Liver (tissue), 9 donors: ENCODE data around the gene ZNF433. TPM values are rescaled to one million over a fixed set of nuclear protein-coding genes. Genes with fewer than 3 reads are reported as not detected.

Experiments used
- DNase-seq: peaks from one replicate; pipeline ENCODE4 v3.0.0-alpha.2; 2017; ENCODE audit warnings: low spot score
- H3K27ac ChIP-seq, 2 donors: one replicate each; pipeline ENCODE4 v1.7.0; 2013; ENCODE audit warnings: inconsistent platforms in 2 of 2, low read length in 2 of 2, control low read depth in 1 of 2, low read depth in 1 of 2, mild to moderate bottlenecking in 1 of 2
- H3K27me3 ChIP-seq, 4 donors: one replicate each; pipeline versions ENCODE4 v1.6.1 to v1.7.0; 2013; ENCODE audit warnings: low read length in 3 of 4, inconsistent platforms in 1 of 4, mild to moderate bottlenecking in 1 of 4, moderate library complexity in 1 of 4; ENCODE audit not compliant: control insufficient read depth in 4 of 4, insufficient read depth in 4 of 4
- H3K36me3 ChIP-seq, 4 donors: one replicate each; pipeline versions ENCODE4 v1.6.1 to v1.7.0; 2013; ENCODE audit warnings: low read length in 3 of 4, mild to moderate bottlenecking in 3 of 4, low read depth in 1 of 4, moderate library complexity in 1 of 4; ENCODE audit not compliant: control insufficient read depth in 4 of 4, insufficient read depth in 3 of 4
- H3K4me1 ChIP-seq, 4 donors: one replicate each; pipeline versions ENCODE4 v1.6.1 to v1.7.0; 2013; ENCODE audit warnings: low read length in 3 of 4, mild to moderate bottlenecking in 3 of 4, moderate library complexity in 1 of 4; ENCODE audit not compliant: control insufficient read depth in 4 of 4, insufficient read depth in 4 of 4
- H3K4me3 ChIP-seq, 3 donors: one replicate each; pipeline versions ENCODE4 v1.6.1 to v1.7.0; 2013; ENCODE audit warnings: low read length in 3 of 3, control low read depth in 1 of 3, low read depth in 1 of 3, mild to moderate bottlenecking in 1 of 3
- H3K9ac ChIP-seq, 2 donors: one replicate each; pipeline ENCODE4 v1.7.0; 2013; ENCODE audit warnings: low read length in 2 of 2, mild to moderate bottlenecking in 2 of 2, moderate library complexity in 2 of 2, control low read depth in 1 of 2, low read depth in 1 of 2
- H3K9me3 ChIP-seq, 4 donors: one replicate each; pipeline versions ENCODE4 v1.6.1 to v1.7.0; 2013; ENCODE audit warnings: low read length in 3 of 4; ENCODE audit not compliant: control insufficient read depth in 4 of 4
- EGR1 ChIP-seq, 2 donors: IDR thresholded peaks; 2 replicates each; pipeline ENCODE4 v1.6.1; 2016 to 2018; ENCODE audit warnings: antibody characterized with exemption in 2 of 2, low read depth in 2 of 2
- FOXA1 ChIP-seq: IDR thresholded peaks from 2 replicates; pipeline ENCODE4 v1.6.1; 2016; ENCODE audit warnings: antibody characterized with exemption
- FOXA2 ChIP-seq: IDR thresholded peaks from 2 replicates; pipeline ENCODE4 v1.6.1; 2016; ENCODE audit warnings: antibody characterized with exemption
- GABPA ChIP-seq, 2 donors: IDR thresholded peaks in 1 of 2; conservative IDR thresholded peaks in 1 of 2; 2 replicates each; pipeline ENCODE4 v1.6.1; 2016; ENCODE audit warnings: antibody characterized with exemption in 2 of 2, mild to moderate bottlenecking in 1 of 2, moderate library complexity in 1 of 2
- HNF4A ChIP-seq, 2 donors: conservative IDR thresholded peaks; 2 replicates each; pipeline ENCODE4 v1.6.1; 2016; ENCODE audit warnings: antibody characterized with exemption in 2 of 2, mild to moderate bottlenecking in 2 of 2
- HNF4G ChIP-seq: IDR thresholded peaks from 2 replicates; pipeline ENCODE4 v1.6.1; 2016; ENCODE audit warnings: antibody characterized with exemption
- JUND ChIP-seq, 2 donors: IDR thresholded peaks; 2 replicates each; pipeline ENCODE4 v1.6.1; 2016; ENCODE audit warnings: antibody characterized with exemption in 2 of 2
- NR2F2 ChIP-seq: IDR thresholded peaks from 2 replicates; pipeline ENCODE4 v1.6.1; 2016; ENCODE audit warnings: antibody characterized with exemption
- RAD21 ChIP-seq, 2 donors: IDR thresholded peaks; 2 replicates each; pipeline ENCODE4 v1.6.1; 2016; ENCODE audit warnings: antibody characterized with exemption in 2 of 2, mild to moderate bottlenecking in 2 of 2
- RXRA ChIP-seq, 2 donors: IDR thresholded peaks; 2 replicates each; pipeline ENCODE4 v1.6.1; 2017 to 2018; ENCODE audit warnings: antibody characterized with exemption in 2 of 2, mild to moderate bottlenecking in 1 of 2
- SP1 ChIP-seq: IDR thresholded peaks from 2 replicates; pipeline ENCODE4 v1.6.1; 2018; ENCODE audit warnings: antibody characterized with exemption, mild to moderate bottlenecking
- TAF1 ChIP-seq: conservative IDR thresholded peaks from 2 replicates; pipeline ENCODE4 v1.6.1; 2016; ENCODE audit warnings: antibody characterized with exemption, mild to moderate bottlenecking
- YY1 ChIP-seq: IDR thresholded peaks from 2 replicates; pipeline ENCODE4 v1.6.1; 2016; ENCODE audit warnings: antibody characterized with exemption, mild to moderate bottlenecking
- WGBS: extraction: QIAGEN DNeasy Blood & Tissue Kit; methylation state at CpG from one replicate; pipeline ENCODE4 v1.1.7; 2013; 5-methylcytosine and 5-hydroxymethylcytosine counted together
- polyA plus RNA-seq, 2 donors: library from polyadenylated mRNA; stranded (reverse) in 1 of 2; unstranded in 1 of 2; fragments of 200-250 nt in 1 of 2; fragments of >200 nt in 1 of 2; fragmentation: Nextera tagmentation in 1 of 2; extraction: Ambion mirVana in 1 of 2; gene quantifications; one replicate each; pipeline versions ENCODE4 v1.2.1 to v1.2.3, GENCODE V29; 2013 to 2015
- total RNA-seq, 2 donors: library from RNA; depleted of rRNA; stranded (reverse); fragments of >200 nt; gene quantifications; one replicate each; pipeline ENCODE4 v1.2.3, GENCODE V29; 2014
- TF ChIP-seq, protein P1 (sequence below): IDR thresholded peaks from 2 replicates; pipeline ENCODE4 v1.6.1; 2016; ENCODE audit warnings: antibody characterized with exemption, mild to moderate bottlenecking
- TF ChIP-seq, protein P2 (sequence below): IDR thresholded peaks from 2 replicates; pipeline ENCODE4 v1.6.1; 2016; ENCODE audit warnings: antibody characterized with exemption
- TF ChIP-seq, protein P3 (sequence below): fragments of 150-350 bp; IDR thresholded peaks from 2 replicates; pipeline ENCODE4 v1.5.1; 2017; ENCODE audit warnings: improper control_type of control experiment, low read depth, low read length; ENCODE audit not compliant: missing input control
- TF ChIP-seq, protein P4 (sequence below): IDR thresholded peaks from 2 replicates; pipeline ENCODE4 v1.6.1; 2016; ENCODE audit warnings: antibody characterized with exemption
- TF ChIP-seq, protein P5 (sequence below): IDR thresholded peaks from 2 replicates; pipeline ENCODE4 v1.6.1; 2016; ENCODE audit warnings: antibody characterized with exemption
- donor health status: healthy.
- donor health status: healthy.
- donor health status: healthy.
- donor health status: healthy.
- donor health status: healthy.

Gene ZNF433
- total and polyA plus RNA-seq, 4 donors = 1.3 to 4.7 (median 2.5) TPM

DNA sequence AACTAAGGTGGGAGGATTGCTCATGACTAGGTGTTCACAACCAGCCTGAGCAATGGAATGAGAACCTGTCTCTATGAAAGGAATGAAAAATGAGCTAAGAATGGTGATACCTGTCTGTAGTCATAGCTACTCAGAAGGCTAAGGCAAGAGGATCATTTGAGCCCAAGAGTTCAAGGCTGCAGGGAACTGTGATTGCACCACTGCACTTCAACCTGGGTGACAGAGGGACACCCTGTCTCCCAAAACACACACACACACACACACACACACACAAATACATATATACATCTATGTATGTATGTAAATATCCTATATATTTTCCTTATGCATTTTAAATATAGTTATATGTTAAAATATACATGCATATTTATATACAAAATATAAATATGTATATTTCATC is 7.4 kb upstream of the ZNF433 start:
- no peaks in the 10 kb centered on the region for H3K4me1 ChIP-seq
- H3K9me3 ChIP-seq = peaks cover 19 to 42% (median 23%) of the 10 kb centered on the region in 4 donors
- H3K9ac ChIP-seq = no peak overlapping the region
- peaks cover 0 to 6% (median 2%) of the 10 kb centered on the region in 4 donors for H3K36me3 ChIP-seq
- no peak overlapping the region for H3K27ac ChIP-seq
- TF ChIP-seq, protein P1, sequence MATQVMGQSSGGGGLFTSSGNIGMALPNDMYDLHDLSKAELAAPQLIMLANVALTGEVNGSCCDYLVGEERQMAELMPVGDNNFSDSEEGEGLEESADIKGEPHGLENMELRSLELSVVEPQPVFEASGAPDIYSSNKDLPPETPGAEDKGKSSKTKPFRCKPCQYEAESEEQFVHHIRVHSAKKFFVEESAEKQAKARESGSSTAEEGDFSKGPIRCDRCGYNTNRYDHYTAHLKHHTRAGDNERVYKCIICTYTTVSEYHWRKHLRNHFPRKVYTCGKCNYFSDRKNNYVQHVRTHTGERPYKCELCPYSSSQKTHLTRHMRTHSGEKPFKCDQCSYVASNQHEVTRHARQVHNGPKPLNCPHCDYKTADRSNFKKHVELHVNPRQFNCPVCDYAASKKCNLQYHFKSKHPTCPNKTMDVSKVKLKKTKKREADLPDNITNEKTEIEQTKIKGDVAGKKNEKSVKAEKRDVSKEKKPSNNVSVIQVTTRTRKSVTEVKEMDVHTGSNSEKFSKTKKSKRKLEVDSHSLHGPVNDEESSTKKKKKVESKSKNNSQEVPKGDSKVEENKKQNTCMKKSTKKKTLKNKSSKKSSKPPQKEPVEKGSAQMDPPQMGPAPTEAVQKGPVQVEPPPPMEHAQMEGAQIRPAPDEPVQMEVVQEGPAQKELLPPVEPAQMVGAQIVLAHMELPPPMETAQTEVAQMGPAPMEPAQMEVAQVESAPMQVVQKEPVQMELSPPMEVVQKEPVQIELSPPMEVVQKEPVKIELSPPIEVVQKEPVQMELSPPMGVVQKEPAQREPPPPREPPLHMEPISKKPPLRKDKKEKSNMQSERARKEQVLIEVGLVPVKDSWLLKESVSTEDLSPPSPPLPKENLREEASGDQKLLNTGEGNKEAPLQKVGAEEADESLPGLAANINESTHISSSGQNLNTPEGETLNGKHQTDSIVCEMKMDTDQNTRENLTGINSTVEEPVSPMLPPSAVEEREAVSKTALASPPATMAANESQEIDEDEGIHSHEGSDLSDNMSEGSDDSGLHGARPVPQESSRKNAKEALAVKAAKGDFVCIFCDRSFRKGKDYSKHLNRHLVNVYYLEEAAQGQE = no peak
- no peak for TF ChIP-seq FOXA2
- TF ChIP-seq, protein P2, sequence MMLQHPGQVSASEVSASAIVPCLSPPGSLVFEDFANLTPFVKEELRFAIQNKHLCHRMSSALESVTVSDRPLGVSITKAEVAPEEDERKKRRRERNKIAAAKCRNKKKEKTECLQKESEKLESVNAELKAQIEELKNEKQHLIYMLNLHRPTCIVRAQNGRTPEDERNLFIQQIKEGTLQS = no peak
- no peak for TF ChIP-seq EGR1 (IDR thresholded peaks at IDR 0.05; ENCODE audit: low read depth in 2 of 2)
- no peak for TF ChIP-seq TAF1
- TF ChIP-seq, protein P3, sequence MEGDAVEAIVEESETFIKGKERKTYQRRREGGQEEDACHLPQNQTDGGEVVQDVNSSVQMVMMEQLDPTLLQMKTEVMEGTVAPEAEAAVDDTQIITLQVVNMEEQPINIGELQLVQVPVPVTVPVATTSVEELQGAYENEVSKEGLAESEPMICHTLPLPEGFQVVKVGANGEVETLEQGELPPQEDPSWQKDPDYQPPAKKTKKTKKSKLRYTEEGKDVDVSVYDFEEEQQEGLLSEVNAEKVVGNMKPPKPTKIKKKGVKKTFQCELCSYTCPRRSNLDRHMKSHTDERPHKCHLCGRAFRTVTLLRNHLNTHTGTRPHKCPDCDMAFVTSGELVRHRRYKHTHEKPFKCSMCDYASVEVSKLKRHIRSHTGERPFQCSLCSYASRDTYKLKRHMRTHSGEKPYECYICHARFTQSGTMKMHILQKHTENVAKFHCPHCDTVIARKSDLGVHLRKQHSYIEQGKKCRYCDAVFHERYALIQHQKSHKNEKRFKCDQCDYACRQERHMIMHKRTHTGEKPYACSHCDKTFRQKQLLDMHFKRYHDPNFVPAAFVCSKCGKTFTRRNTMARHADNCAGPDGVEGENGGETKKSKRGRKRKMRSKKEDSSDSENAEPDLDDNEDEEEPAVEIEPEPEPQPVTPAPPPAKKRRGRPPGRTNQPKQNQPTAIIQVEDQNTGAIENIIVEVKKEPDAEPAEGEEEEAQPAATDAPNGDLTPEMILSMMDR = no peak
- TF ChIP-seq, protein P4, sequence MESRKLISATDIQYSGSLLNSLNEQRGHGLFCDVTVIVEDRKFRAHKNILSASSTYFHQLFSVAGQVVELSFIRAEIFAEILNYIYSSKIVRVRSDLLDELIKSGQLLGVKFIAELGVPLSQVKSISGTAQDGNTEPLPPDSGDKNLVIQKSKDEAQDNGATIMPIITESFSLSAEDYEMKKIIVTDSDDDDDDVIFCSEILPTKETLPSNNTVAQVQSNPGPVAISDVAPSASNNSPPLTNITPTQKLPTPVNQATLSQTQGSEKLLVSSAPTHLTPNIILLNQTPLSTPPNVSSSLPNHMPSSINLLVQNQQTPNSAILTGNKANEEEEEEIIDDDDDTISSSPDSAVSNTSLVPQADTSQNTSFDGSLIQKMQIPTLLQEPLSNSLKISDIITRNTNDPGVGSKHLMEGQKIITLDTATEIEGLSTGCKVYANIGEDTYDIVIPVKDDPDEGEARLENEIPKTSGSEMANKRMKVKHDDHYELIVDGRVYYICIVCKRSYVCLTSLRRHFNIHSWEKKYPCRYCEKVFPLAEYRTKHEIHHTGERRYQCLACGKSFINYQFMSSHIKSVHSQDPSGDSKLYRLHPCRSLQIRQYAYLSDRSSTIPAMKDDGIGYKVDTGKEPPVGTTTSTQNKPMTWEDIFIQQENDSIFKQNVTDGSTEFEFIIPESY = no peak
- TF ChIP-seq HNF4A (conservative IDR thresholded peaks at IDR 0.05) = no peak
- no peak for TF ChIP-seq SP1
- TF ChIP-seq RAD21 (IDR thresholded peaks at IDR 0.05) = no peak
- no peak for TF ChIP-seq NR2F2
- TF ChIP-seq, protein P5, sequence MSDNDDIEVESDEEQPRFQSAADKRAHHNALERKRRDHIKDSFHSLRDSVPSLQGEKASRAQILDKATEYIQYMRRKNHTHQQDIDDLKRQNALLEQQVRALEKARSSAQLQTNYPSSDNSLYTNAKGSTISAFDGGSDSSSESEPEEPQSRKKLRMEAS = no peak
- TF ChIP-seq FOXA1 = no peak
- no peaks in the 10 kb centered on the region for H3K27me3 ChIP-seq
- no peak for DNase-seq
- H3K4me3 ChIP-seq = peak overlapping the region in 2 of 3 donors; percentile 1 to 5

DNA sequence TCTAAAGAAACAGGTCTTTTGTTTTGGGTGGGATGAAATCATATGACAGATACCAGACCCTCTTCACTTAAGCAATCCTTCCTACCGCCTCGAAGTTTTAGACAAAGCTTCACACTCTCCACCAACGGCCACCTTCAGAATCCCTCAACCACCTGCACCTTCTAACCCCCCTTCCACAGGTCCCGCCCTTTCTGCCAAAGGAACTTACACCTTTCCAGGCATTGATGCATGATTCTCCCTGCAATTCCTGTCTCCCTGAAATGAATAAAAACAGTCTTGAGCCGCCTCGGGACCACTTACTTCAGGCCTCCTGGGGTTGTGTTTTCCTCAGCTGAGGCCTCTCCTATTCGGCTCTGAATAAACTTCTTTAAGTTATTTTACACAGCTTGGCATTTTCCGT is 859 bp downstream of the ZNF433 start:
- Histone ChIP-seq H3K4me1 (peaks cover 2 to 6% (median 5%) of the 10 kb centered on the region in 4 donors), H3K27me3 (no peaks in the 10 kb centered on the region), H3K27ac (no peak overlapping the region), H3K9me3 (no peaks in the 10 kb centered on the region), H3K9ac (no peak overlapping the region), H3K4me3 (peak overlapping the region in 2 of 3 donors; percentile 13 to 83), H3K36me3 (peaks cover 0 to 1% (median under 1%) of the 10 kb centered on the region in 4 donors)
- no peak for DNase-seq
- WGBS = 46% methylated on average over 8 of the region's 8 CpGs
- TF ChIP-seq, protein P1 = no peak
- TF ChIP-seq, protein P5 = no peak
- TF ChIP-seq EGR1 (IDR thresholded peaks at IDR 0.05; ENCODE audit: low read depth in 2 of 2) (no peak), NR2F2 (no peak), GABPA (IDR thresholded peaks at IDR 0.05 in 1 of 2, conservative IDR thresholded peaks at IDR 0.05 in 1 of 2) (no peak), SP1 (no peak), HNF4G (no peak), FOXA2 (no peak), HNF4A (conservative IDR thresholded peaks at IDR 0.05) (no peak), JUND (IDR thresholded peaks at IDR 0.05) (no peak), YY1 (no peak), RAD21 (IDR thresholded peaks at IDR 0.05) (no peak), RXRA (IDR thresholded peaks at IDR 0.05) (no peak)
- TF ChIP-seq, protein P3 = no peak
